ENCODE measurements around the gene NKPD1.

DNA sequence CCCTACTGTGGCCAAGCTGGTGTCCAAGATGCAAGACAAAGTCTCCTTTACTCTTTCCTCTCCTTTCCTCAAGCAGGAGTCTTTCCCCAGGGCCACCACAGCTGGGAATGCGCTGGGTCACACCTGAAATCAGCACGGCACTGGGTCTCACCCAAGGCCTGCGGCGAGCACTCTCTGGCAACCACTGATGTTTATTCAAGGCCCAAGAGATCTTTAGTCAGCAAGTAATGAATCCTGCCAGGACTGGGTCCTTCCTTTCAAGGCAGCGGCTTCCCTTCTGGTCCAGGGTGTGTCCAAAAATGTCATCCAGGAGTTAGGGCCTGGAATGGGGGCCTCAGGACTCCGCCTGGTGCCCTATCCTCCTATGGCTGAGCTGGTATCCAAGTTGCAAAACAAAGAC is 41.9 kb upstream of the NKPD1 start:
- TF ChIP-seq, protein P1, sequence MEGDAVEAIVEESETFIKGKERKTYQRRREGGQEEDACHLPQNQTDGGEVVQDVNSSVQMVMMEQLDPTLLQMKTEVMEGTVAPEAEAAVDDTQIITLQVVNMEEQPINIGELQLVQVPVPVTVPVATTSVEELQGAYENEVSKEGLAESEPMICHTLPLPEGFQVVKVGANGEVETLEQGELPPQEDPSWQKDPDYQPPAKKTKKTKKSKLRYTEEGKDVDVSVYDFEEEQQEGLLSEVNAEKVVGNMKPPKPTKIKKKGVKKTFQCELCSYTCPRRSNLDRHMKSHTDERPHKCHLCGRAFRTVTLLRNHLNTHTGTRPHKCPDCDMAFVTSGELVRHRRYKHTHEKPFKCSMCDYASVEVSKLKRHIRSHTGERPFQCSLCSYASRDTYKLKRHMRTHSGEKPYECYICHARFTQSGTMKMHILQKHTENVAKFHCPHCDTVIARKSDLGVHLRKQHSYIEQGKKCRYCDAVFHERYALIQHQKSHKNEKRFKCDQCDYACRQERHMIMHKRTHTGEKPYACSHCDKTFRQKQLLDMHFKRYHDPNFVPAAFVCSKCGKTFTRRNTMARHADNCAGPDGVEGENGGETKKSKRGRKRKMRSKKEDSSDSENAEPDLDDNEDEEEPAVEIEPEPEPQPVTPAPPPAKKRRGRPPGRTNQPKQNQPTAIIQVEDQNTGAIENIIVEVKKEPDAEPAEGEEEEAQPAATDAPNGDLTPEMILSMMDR (optimal IDR thresholded peaks at IDR 0.05 in 1 of 3, IDR thresholded peaks at IDR 0.05 in 1 of 3, conservative IDR thresholded peaks at IDR 0.05 in 1 of 3; ENCODE audit: extremely low read depth in 1 of 3, insufficient read depth in 2 of 3, low read length in 3 of 3): no peak
- no peak for TF ChIP-seq EZH2 (IDR thresholded peaks at IDR 0.05; ENCODE audit: low read length)

All from keratinocyte (primary cell).